Gastroesophageal sphincter (tissue), 3 donors: ENCODE results near the gene MBD6.

Experiments used
- CTCF ChIP-seq, 4 experiments: fragments of 200-600 bp in 2 of 4; fragments of 450-650 bp in 2 of 4; sonication (generic) in 1 of 4; IDR thresholded peaks; one replicate each; pipeline ENCODE4 v1.5.1; 2017 to 2019; ENCODE audit warnings: antibody characterized with exemption in 4 of 4, mild to moderate bottlenecking in 2 of 4, moderate library complexity in 2 of 4
- POLR2A ChIP-seq, 2 donors: fragments of 450-650 bp; IDR thresholded peaks; one replicate each; pipeline ENCODE4 v1.6.1; 2017; ENCODE audit warnings: antibody characterized with exemption in 2 of 2, mild to moderate bottlenecking in 2 of 2, moderate library complexity in 1 of 2
- POLR2AphosphoS5 ChIP-seq: sonication (generic); formaldehyde crosslinking; IDR thresholded peaks from one replicate; pipeline ENCODE4 v1.6.1; 2017; ENCODE audit warnings: antibody characterized with exemption

- no peak for TF ChIP-seq CTCF (IDR thresholded peaks at IDR 0.05)
- TF ChIP-seq POLR2A (IDR thresholded peaks at IDR 0.05), result no peak
- TF ChIP-seq POLR2AphosphoS5, result no peak
Measured at GRCh38 chr12:57530396-57531142, 7.9 kb downstream of the MBD6 start.
